Measurements from ENCODE around the gene VTI1B. TPM values are rescaled to one million over a fixed set of nuclear protein-coding genes. Genes with fewer than 3 reads are reported as not detected.

VTI1B gene
- total and polyA plus RNA-seq, 4 donors = 43.9 to 105 (median 67.5) TPM

DNA sequence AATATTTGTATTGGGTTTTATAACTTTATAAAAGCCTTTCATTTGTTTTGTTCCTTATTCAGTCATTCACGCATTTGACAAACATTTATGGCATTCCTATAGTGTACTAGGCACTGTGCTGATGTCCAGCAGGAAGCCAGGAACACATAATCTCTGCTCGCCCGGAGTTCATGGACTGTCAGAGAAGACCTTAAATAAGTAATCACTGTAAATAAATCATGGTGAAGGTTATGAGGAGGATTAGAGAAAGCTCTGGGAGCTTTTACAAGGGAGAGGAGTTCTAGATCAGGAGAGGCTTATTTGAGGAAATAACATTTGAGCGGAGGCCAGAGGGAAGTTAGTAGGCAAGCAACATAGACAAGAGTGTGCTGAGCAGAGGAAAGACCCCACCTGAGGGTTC is 22.6 kb upstream of the VTI1B start:
- TF ChIP-seq, protein P1, sequence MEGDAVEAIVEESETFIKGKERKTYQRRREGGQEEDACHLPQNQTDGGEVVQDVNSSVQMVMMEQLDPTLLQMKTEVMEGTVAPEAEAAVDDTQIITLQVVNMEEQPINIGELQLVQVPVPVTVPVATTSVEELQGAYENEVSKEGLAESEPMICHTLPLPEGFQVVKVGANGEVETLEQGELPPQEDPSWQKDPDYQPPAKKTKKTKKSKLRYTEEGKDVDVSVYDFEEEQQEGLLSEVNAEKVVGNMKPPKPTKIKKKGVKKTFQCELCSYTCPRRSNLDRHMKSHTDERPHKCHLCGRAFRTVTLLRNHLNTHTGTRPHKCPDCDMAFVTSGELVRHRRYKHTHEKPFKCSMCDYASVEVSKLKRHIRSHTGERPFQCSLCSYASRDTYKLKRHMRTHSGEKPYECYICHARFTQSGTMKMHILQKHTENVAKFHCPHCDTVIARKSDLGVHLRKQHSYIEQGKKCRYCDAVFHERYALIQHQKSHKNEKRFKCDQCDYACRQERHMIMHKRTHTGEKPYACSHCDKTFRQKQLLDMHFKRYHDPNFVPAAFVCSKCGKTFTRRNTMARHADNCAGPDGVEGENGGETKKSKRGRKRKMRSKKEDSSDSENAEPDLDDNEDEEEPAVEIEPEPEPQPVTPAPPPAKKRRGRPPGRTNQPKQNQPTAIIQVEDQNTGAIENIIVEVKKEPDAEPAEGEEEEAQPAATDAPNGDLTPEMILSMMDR (IDR thresholded peaks at IDR 0.05; ENCODE audit: control extremely low read depth, extremely low read depth) = no peak
- H3K9ac ChIP-seq (ENCODE audit: insufficient read depth in 1 of 2, low read length in 2 of 2) = no peak overlapping the region
- DNase-seq (no peak), ATAC-seq (ENCODE audit: insufficient read depth, low FRiP score) (no peak)
- no peaks in the 10 kb centered on the region for H3K9me3 ChIP-seq (ENCODE audit: control insufficient read depth in 4 of 4, insufficient read depth in 3 of 4, low read length in 3 of 4)
- H3K4me3 ChIP-seq = no peak overlapping the region
- H3K27me3 ChIP-seq (ENCODE audit: control insufficient read depth in 3 of 3, insufficient read depth in 3 of 3, low read length in 2 of 3) = no peaks in the 10 kb centered on the region
- no peak overlapping the region for H3K27ac ChIP-seq (ENCODE audit: low read depth in 1 of 2, low read length in 1 of 2)
- H3K4me1 ChIP-seq (ENCODE audit: control insufficient read depth in 5 of 5, insufficient read depth in 5 of 5, low read length in 5 of 5) = peaks cover 0 to 4% (median 0%) of the 10 kb centered on the region in 5 donors
- 77 to 91% methylated on average over 4 of the region's 4 CpGs for WGBS, 2 donors
- H3K36me3 ChIP-seq (ENCODE audit: control insufficient read depth in 4 of 4, insufficient read depth in 4 of 4, low read length in 4 of 4) = peaks cover 0 to 10% (median 3%) of the 10 kb centered on the region in 4 donors

DNA sequence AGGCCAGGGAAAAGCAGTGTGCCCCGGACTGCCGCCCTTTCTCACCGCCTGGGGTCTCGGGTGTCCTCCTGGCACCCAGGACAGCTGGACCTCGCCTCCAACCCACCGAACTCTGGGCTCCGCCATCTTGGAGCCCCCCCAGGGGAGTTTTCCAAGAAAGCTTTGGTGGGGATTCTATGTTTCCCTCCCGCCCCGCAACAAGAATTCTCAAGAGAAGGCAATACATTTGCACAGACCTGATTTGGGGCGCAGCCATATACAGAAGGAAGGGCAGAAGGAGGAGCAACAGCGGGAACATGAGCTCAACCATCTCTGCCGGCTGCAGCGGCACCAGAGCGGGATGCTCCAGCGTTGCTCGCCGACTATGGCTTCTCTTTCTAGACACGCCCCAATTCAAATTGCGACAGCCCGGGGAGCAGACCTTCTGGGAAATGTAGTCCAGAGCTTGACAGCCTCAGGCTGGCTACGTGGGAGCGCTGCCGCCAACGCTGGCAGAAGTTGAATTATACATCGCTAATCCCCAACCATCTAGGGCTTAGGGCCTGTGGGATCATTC is 21.0 kb upstream of the VTI1B start, which contains the start of gene RDH11:
TSS of gene RDH11 (minus strand) at position 371 of the 556 bp plus-strand sequence. CDS start at position 310, 61 bp downstream.
- 0% methylated on average over 25 of the region's 25 CpGs for WGBS, 2 donors
- H3K4me1 ChIP-seq (ENCODE audit: control insufficient read depth in 5 of 5, insufficient read depth in 5 of 5, low read length in 5 of 5) = peaks cover 0 to 4% (median 0%) of the 10 kb centered on the region in 5 donors
- ATAC-seq (ENCODE audit: insufficient read depth, low FRiP score) (peak; percentile 95), DNase-seq (peak; percentile 91 to 95 (median 95))
- no peaks in the 10 kb centered on the region for H3K27me3 ChIP-seq (ENCODE audit: control insufficient read depth in 3 of 3, insufficient read depth in 3 of 3, low read length in 2 of 3)
- H3K36me3 ChIP-seq (ENCODE audit: control insufficient read depth in 4 of 4, insufficient read depth in 4 of 4, low read length in 4 of 4) = peaks cover 6 to 19% (median 11%) of the 10 kb centered on the region in 4 donors
- peak within 1 kb of the TSS; percentile 91 for H3K4me3 ChIP-seq
- peak within 1 kb of the TSS; percentile 22 to 91 for H3K27ac ChIP-seq (ENCODE audit: low read depth in 1 of 2, low read length in 1 of 2)
- no peaks in the 10 kb centered on the region for H3K9me3 ChIP-seq (ENCODE audit: control insufficient read depth in 4 of 4, insufficient read depth in 3 of 4, low read length in 3 of 4)
- peak within 1 kb of the TSS; percentile 47 to 68 for H3K9ac ChIP-seq (ENCODE audit: insufficient read depth in 1 of 2, low read length in 2 of 2)
- TF ChIP-seq, protein P1 (IDR thresholded peaks at IDR 0.05; ENCODE audit: control extremely low read depth, extremely low read depth) = no peak

DNA sequence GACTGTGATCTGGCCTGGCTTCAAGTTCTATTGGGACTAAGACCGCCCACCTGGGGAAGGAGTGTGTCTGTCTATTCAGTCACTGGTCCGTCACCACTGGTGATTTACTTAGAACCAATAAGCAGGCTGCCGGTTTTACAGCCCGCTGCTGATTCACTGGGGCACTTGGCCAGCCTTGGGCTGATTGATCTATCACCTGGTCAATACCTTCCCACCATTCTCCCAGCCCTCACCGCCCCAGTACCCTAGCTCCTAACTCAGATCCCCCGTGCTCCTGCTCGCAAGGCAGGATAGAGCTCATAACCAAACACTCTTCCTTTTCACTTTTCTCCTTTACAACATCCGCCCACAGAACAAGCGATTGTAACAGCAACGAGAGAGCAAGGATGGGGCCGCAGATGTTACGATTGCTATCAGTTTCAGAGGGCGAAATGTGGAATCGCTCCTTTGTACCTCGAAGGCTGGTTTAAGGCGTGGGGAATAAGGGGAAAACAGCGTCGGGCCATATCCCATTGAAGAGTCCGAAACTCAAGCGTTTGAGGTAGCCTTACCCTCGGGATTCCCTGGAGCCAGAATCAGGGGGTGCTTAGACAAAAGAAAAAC is 20.5 kb upstream of the VTI1B start:
- ATAC-seq (ENCODE audit: insufficient read depth, low FRiP score) = peak; percentile 72
- H3K27ac ChIP-seq (ENCODE audit: low read depth in 1 of 2, low read length in 1 of 2) = peak overlapping the region; percentile 22 to 91
- H3K4me3 ChIP-seq = peak overlapping the region; percentile 91
- peaks cover 0 to 4% (median 0%) of the 10 kb centered on the region in 5 donors for H3K4me1 ChIP-seq (ENCODE audit: control insufficient read depth in 5 of 5, insufficient read depth in 5 of 5, low read length in 5 of 5)
- H3K9me3 ChIP-seq (ENCODE audit: control insufficient read depth in 4 of 4, insufficient read depth in 3 of 4, low read length in 3 of 4) = no peaks in the 10 kb centered on the region
- WGBS, 2 donors = 1 to 3% methylated on average over 21 of the region's 21 CpGs
- H3K9ac ChIP-seq (ENCODE audit: insufficient read depth in 1 of 2, low read length in 2 of 2) = peak overlapping the region; percentile 47 to 68
- TF ChIP-seq, protein P1 (IDR thresholded peaks at IDR 0.05; ENCODE audit: control extremely low read depth, extremely low read depth) = no peak
- DNase-seq = peak; percentile 68 to 83 (median 69)
- peaks cover 11 to 25% (median 17%) of the 10 kb centered on the region in 4 donors for H3K36me3 ChIP-seq (ENCODE audit: control insufficient read depth in 4 of 4, insufficient read depth in 4 of 4, low read length in 4 of 4)
- H3K27me3 ChIP-seq (ENCODE audit: control insufficient read depth in 3 of 3, insufficient read depth in 3 of 3, low read length in 2 of 3) = no peaks in the 10 kb centered on the region
